Left ventricle myocardium inferior (tissue), 1 donor: ENCODE results near the gene COL4A6. TPM values are rescaled to one million over a fixed set of nuclear protein-coding genes. Genes with fewer than 3 reads are reported as not detected.

Experiments used
- DNase-seq: peaks from one replicate; pipeline ENCODE4 v3.0.0-alpha.2; 2020
- H3K27ac ChIP-seq: fragments of 200-600 bp; replicated peaks from 2 replicates; pipeline ENCODE4 v1.8.0; 2021
- H3K27me3 ChIP-seq: fragments of 200-600 bp; 2 replicates; pipeline ENCODE4 v1.8.0; 2021; ENCODE audit warnings: low read depth
- H3K36me3 ChIP-seq: fragments of 200-600 bp; 2 replicates; pipeline ENCODE4 v1.8.0; 2021
- H3K4me1 ChIP-seq: fragments of 200-600 bp; 2 replicates; pipeline ENCODE4 v1.8.0; 2021
- H3K4me3 ChIP-seq: fragments of 200-600 bp; 2 replicates; pipeline ENCODE4 v1.8.0; 2021; ENCODE audit warnings: mild to moderate bottlenecking, moderate library complexity
- H3K9me3 ChIP-seq: fragments of 200-600 bp; replicated peaks from 2 replicates; pipeline ENCODE4 v1.8.0; 2021
- intact Hi-C: fragments of 100-400 bp; cut with micrococcal nuclease; formaldehyde crosslinking; loops from one replicate; pipeline ENCODE4 v1.11.0; 2022
- total RNA-seq: library from RNA; stranded (reverse); fragmentation: NEBNext Ultra II Directional; extraction: Animal tissue kit (Norgen Biotek cat#: 25700); gene quantifications from one replicate; pipeline ENCODE4 v1.2.1, GENCODE V29; 2021
- TF ChIP-seq, protein P1 (sequence below): fragments of 200-600 bp; IDR thresholded peaks from 2 replicates; pipeline ENCODE4 v1.8.0; 2021; ENCODE audit warnings: antibody characterized with exemption, mild to moderate bottlenecking, borderline replicate concordance
- donor health status: DM: no; HTN: yes; CAD: no; lungs with severe emphysema.

Gene COL4A6
- total RNA-seq, 1 donor from 2014 or later, result 9.8 TPM

GRCh38 chrX:108361316-108361715 lies 76.9 kb downstream of the COL4A6 start:
- no peak overlapping the region for H3K27ac ChIP-seq
- DNase-seq, result no peak
- no peak overlapping the region for H3K4me3 ChIP-seq
- H3K36me3 ChIP-seq, result no peaks in the 10 kb centered on the region
- H3K9me3 ChIP-seq, result no peaks in the 10 kb centered on the region
- no peaks in the 10 kb centered on the region for H3K27me3 ChIP-seq
- no peaks in the 10 kb centered on the region for H3K4me1 ChIP-seq
- TF ChIP-seq, protein P1, sequence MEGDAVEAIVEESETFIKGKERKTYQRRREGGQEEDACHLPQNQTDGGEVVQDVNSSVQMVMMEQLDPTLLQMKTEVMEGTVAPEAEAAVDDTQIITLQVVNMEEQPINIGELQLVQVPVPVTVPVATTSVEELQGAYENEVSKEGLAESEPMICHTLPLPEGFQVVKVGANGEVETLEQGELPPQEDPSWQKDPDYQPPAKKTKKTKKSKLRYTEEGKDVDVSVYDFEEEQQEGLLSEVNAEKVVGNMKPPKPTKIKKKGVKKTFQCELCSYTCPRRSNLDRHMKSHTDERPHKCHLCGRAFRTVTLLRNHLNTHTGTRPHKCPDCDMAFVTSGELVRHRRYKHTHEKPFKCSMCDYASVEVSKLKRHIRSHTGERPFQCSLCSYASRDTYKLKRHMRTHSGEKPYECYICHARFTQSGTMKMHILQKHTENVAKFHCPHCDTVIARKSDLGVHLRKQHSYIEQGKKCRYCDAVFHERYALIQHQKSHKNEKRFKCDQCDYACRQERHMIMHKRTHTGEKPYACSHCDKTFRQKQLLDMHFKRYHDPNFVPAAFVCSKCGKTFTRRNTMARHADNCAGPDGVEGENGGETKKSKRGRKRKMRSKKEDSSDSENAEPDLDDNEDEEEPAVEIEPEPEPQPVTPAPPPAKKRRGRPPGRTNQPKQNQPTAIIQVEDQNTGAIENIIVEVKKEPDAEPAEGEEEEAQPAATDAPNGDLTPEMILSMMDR, result no peak
- intact Hi-C loops, result no loop called here

GRCh38 chrX:108359806-108360602 lies 78.2 kb downstream of the COL4A6 start:
- no peaks in the 10 kb centered on the region for H3K27me3 ChIP-seq
- DNase-seq, result no peak
- no peaks in the 10 kb centered on the region for H3K36me3 ChIP-seq
- TF ChIP-seq, protein P1, result no peak
- intact Hi-C loops, result no loop called here
- no peaks in the 10 kb centered on the region for H3K4me1 ChIP-seq
- no peak overlapping the region for H3K4me3 ChIP-seq
- no peak overlapping the region for H3K27ac ChIP-seq
- H3K9me3 ChIP-seq, result no peaks in the 10 kb centered on the region

- Histone ChIP-seq H3K4me3 (no peak overlapping the region), H3K27ac (no peak overlapping the region), H3K4me1 (no peaks in the 10 kb centered on the region), H3K36me3 (no peaks in the 10 kb centered on the region), H3K9me3 (no peaks in the 10 kb centered on the region), H3K27me3 (no peaks in the 10 kb centered on the region)
- intact Hi-C loops, result no loop called here
- DNase-seq, result no peak
- TF ChIP-seq, protein P1, result no peak
Observed at GRCh38 chrX:108353452-108353851, 84.8 kb downstream of the COL4A6 start.

GRCh38 chrX:108349210-108349609 lies 89.0 kb downstream of the COL4A6 start:
- Histone ChIP-seq H3K9me3 (no peaks in the 10 kb centered on the region), H3K27ac (no peak overlapping the region), H3K27me3 (no peaks in the 10 kb centered on the region), H3K4me3 (no peak overlapping the region), H3K36me3 (no peaks in the 10 kb centered on the region), H3K4me1 (no peaks in the 10 kb centered on the region)
- intact Hi-C loops, result no loop called here
- TF ChIP-seq, protein P1, result no peak
- no peak for DNase-seq

DNA sequence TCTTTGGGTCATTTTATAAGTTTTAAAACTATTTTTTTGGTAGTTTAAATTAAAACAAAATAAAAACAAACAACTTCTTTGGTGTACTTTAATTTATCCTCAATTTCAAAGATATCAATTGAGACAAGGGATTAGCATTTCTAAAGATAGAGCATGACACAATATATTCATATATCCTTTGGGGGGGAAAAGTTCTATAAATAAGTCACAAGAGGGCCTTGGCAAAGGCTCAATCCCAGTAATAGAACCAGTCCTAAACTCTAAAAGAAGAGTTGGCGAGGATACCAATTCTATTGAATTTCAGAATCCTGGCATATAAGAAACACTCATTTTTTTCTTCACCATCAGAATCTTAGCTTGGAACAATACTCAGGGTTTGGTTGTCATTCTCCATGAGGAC lies 89.7 kb downstream of the COL4A6 start:
- Histone ChIP-seq H3K4me1 (no peaks in the 10 kb centered on the region), H3K27ac (no peak overlapping the region)
- intact Hi-C loops, result no loop called here

More for the DNA sequence above, 89.7 kb downstream of the COL4A6 start:
- H3K9me3 ChIP-seq, result no peaks in the 10 kb centered on the region
- no peaks in the 10 kb centered on the region for H3K36me3 ChIP-seq
- DNase-seq, result no peak
- no peak overlapping the region for H3K4me3 ChIP-seq
- TF ChIP-seq, protein P1, result no peak
- H3K27me3 ChIP-seq, result no peaks in the 10 kb centered on the region
